ENCODE measurements around the gene MIP. TPM values are rescaled to one million over a fixed set of nuclear protein-coding genes. Genes with fewer than 3 reads are reported as not detected.
"Not testable (repeated sequence)": the region's sequence is repeated elsewhere in the genome, so short reads cannot be mapped to it uniquely, and the experiment has no call there.

MIP gene
- total RNA-seq, 2 experiments from 2014 or later = not detected

GRCh38 chr12:56443208-56443607, 11.2 kb downstream of the MIP start:
- H3K27ac Mint-ChIP-seq, H3K4me3 Mint-ChIP-seq, H3K27me3 Mint-ChIP-seq, DNase-seq, H3K9me3 Mint-ChIP-seq: not testable (repeated sequence)
- Mint-ChIP-seq H3K4me1 (peaks cover 10% of the 10 kb centered on the region), H3K36me3 (peaks cover 29% of the 10 kb centered on the region)

- Mint-ChIP-seq H3K36me3 (peaks cover 6% of the 10 kb centered on the region), H3K4me3 (no peak overlapping the region), H3K9me3 (no peaks in the 10 kb centered on the region)
Observed at GRCh38 chr12:56437430-56438176, 16.9 kb downstream of the MIP start.

GRCh38 chr12:56434828-56435227, 19.6 kb downstream of the MIP start:
- no peaks in the 10 kb centered on the region for H3K4me1 Mint-ChIP-seq
- H3K27ac Mint-ChIP-seq = no peak overlapping the region
- no peak overlapping the region for H3K4me3 Mint-ChIP-seq
- H3K9me3 Mint-ChIP-seq = no peaks in the 10 kb centered on the region
- H3K27me3 Mint-ChIP-seq = no peaks in the 10 kb centered on the region
- DNase-seq = no peak
- H3K36me3 Mint-ChIP-seq = peaks cover 14% of the 10 kb centered on the region

More at GRCh38 chr12:56437430-56438176, 16.9 kb downstream of the MIP start:
- peaks cover 3% of the 10 kb centered on the region for H3K4me1 Mint-ChIP-seq
- no peaks in the 10 kb centered on the region for H3K27me3 Mint-ChIP-seq
- no peak for DNase-seq
- no peak overlapping the region for H3K27ac Mint-ChIP-seq

GRCh38 chr12:56431850-56432249, 22.6 kb downstream of the MIP start:
- H3K9me3 Mint-ChIP-seq = no peaks in the 10 kb centered on the region
- peaks cover 30% of the 10 kb centered on the region for H3K36me3 Mint-ChIP-seq
- H3K4me3 Mint-ChIP-seq = no peak overlapping the region
- DNase-seq = no peak
- H3K27ac Mint-ChIP-seq = no peak overlapping the region
- H3K27me3 Mint-ChIP-seq = no peaks in the 10 kb centered on the region
- H3K4me1 Mint-ChIP-seq = no peaks in the 10 kb centered on the region

- no peak for DNase-seq
- Mint-ChIP-seq H3K27ac (no peak overlapping the region), H3K27me3 (no peaks in the 10 kb centered on the region), H3K9me3 (no peaks in the 10 kb centered on the region), H3K36me3 (peaks cover 32% of the 10 kb centered on the region), H3K4me3 (no peak overlapping the region), H3K4me1 (no peaks in the 10 kb centered on the region)
Observed at GRCh38 chr12:56431288-56431687, 23.2 kb downstream of the MIP start.

GRCh38 chr12:56425940-56426438, 28.5 kb downstream of the MIP start:
- no peak for DNase-seq
- Mint-ChIP-seq H3K27me3 (no peaks in the 10 kb centered on the region), H3K36me3 (peaks cover 38% of the 10 kb centered on the region), H3K9me3 (no peaks in the 10 kb centered on the region), H3K4me1 (peaks cover 8% of the 10 kb centered on the region), H3K27ac (no peak overlapping the region), H3K4me3 (no peak overlapping the region)

GRCh38 chr12:56425193-56425592, 29.3 kb downstream of the MIP start:
- no peak overlapping the region for H3K27ac Mint-ChIP-seq
- no peaks in the 10 kb centered on the region for H3K27me3 Mint-ChIP-seq
- no peak for DNase-seq
- peaks cover 8% of the 10 kb centered on the region for H3K4me1 Mint-ChIP-seq
- peaks cover 41% of the 10 kb centered on the region for H3K36me3 Mint-ChIP-seq
- H3K9me3 Mint-ChIP-seq = no peaks in the 10 kb centered on the region
- no peak overlapping the region for H3K4me3 Mint-ChIP-seq

- H3K4me3 Mint-ChIP-seq = no peak overlapping the region
- H3K4me1 Mint-ChIP-seq = peaks cover 5% of the 10 kb centered on the region
Observed at GRCh38 chr12:56420411-56420810, 34.0 kb downstream of the MIP start.

GRCh38 chr12:56417739-56418138, 36.7 kb downstream of the MIP start:
- Mint-ChIP-seq H3K36me3 (peaks cover 15% of the 10 kb centered on the region), H3K4me1 (no peaks in the 10 kb centered on the region), H3K9me3 (no peaks in the 10 kb centered on the region), H3K4me3 (no peak overlapping the region), H3K27me3 (no peaks in the 10 kb centered on the region), H3K27ac (no peak overlapping the region)
- DNase-seq = no peak

More at GRCh38 chr12:56420411-56420810, 34.0 kb downstream of the MIP start:
- DNase-seq = no peak
- Mint-ChIP-seq H3K36me3 (peaks cover 27% of the 10 kb centered on the region), H3K27me3 (no peaks in the 10 kb centered on the region), H3K27ac (no peak overlapping the region), H3K9me3 (no peaks in the 10 kb centered on the region)

GRCh38 chr12:56414401-56414800, 40.1 kb downstream of the MIP start:
- no peak overlapping the region for H3K27ac Mint-ChIP-seq
- no peaks in the 10 kb centered on the region for H3K4me1 Mint-ChIP-seq
- H3K4me3 Mint-ChIP-seq = no peak overlapping the region
- H3K9me3 Mint-ChIP-seq = no peaks in the 10 kb centered on the region
- H3K27me3 Mint-ChIP-seq = no peaks in the 10 kb centered on the region
- H3K36me3 Mint-ChIP-seq = peaks cover 8% of the 10 kb centered on the region
- no peak for DNase-seq

GRCh38 chr12:56413392-56413791, 41.1 kb downstream of the MIP start:
- no peak overlapping the region for H3K27ac Mint-ChIP-seq
- H3K36me3 Mint-ChIP-seq = peaks cover 4% of the 10 kb centered on the region
- DNase-seq = no peak
- no peaks in the 10 kb centered on the region for H3K4me1 Mint-ChIP-seq
- H3K4me3 Mint-ChIP-seq = no peak overlapping the region
- H3K9me3 Mint-ChIP-seq = no peaks in the 10 kb centered on the region
- no peaks in the 10 kb centered on the region for H3K27me3 Mint-ChIP-seq

- DNase-seq = no peak
- Mint-ChIP-seq H3K4me3 (no peak overlapping the region), H3K27me3 (no peaks in the 10 kb centered on the region), H3K27ac (no peak overlapping the region), H3K4me1 (no peaks in the 10 kb centered on the region), H3K36me3 (peaks cover 2% of the 10 kb centered on the region), H3K9me3 (no peaks in the 10 kb centered on the region)
Observed at GRCh38 chr12:56411781-56412639, 42.4 kb downstream of the MIP start.

GRCh38 chr12:56410768-56411167, 43.7 kb downstream of the MIP start:
- no peaks in the 10 kb centered on the region for H3K9me3 Mint-ChIP-seq
- H3K4me1 Mint-ChIP-seq = no peaks in the 10 kb centered on the region
- DNase-seq = no peak
- H3K27ac Mint-ChIP-seq = no peak overlapping the region
- H3K4me3 Mint-ChIP-seq = no peak overlapping the region
- no peaks in the 10 kb centered on the region for H3K27me3 Mint-ChIP-seq
- peaks cover 2% of the 10 kb centered on the region for H3K36me3 Mint-ChIP-seq

- no peaks in the 10 kb centered on the region for H3K4me1 Mint-ChIP-seq
- H3K27me3 Mint-ChIP-seq = no peaks in the 10 kb centered on the region
- no peak overlapping the region for H3K27ac Mint-ChIP-seq
- H3K36me3 Mint-ChIP-seq = no peaks in the 10 kb centered on the region
- DNase-seq = no peak
- H3K4me3 Mint-ChIP-seq = no peak overlapping the region
- H3K9me3 Mint-ChIP-seq = no peaks in the 10 kb centered on the region
Observed at GRCh38 chr12:56408799-56409417, 45.5 kb downstream of the MIP start.

GRCh38 chr12:56404227-56404626, 50.2 kb downstream of the MIP start:
- not testable (repeated sequence) for H3K27me3 Mint-ChIP-seq, H3K9me3 Mint-ChIP-seq, DNase-seq, H3K4me3 Mint-ChIP-seq, H3K4me1 Mint-ChIP-seq, H3K36me3 Mint-ChIP-seq, H3K27ac Mint-ChIP-seq
